ENCODE results near the gene LONP2.

The LONP2 gene

DNA sequence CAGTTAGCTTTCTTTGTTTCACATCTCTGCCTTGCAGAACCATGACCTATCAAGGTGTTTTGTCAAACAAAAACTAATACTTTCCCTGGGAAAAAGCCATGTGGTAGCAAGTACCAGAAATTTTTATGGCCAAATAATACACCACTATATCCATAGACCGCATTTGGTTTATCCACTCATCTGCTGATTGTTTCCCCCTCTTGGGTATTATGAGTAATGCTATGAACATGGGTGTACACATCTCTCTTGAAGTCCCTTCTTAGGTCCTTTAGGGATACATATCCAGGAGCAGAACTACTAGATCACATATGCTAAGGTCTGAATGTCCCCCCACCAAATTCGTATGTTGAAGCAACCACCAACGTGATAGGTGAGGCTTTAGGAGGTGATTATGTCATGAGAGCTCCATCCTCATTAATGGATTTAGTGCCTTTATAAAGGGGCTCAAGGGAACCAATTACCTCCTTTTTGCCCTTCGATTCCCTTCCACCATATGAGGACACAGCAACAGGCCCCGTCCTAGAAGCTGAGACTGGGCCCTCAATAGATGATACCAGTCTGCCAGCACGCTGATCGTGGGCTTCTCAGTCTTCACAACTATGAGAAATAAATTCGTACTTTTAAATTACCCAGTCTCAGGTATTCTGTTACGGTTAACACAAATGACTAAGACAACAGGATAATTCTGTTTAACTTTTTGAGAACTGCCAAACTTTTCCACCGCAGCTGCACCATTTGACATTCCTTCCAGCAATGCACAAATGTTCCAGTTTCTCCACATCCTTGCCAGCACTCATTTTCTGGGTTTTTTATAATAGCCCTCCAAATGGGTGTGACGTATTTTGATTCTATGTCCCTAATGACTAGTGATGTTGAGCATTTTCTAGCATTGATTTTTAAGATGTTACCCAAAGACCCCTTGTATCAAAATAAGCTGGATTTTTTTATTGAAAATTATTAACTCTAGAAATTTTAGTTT, 111.1 kb downstream of the LONP2 start:
- peaks cover 3% of the 10 kb centered on the region for H3K9me3 Mint-ChIP-seq
- peak; percentile 57 for ATAC-seq
- H3K4me3 Mint-ChIP-seq: no peak overlapping the region
- peak overlapping the region; percentile 21 for H3K27ac Mint-ChIP-seq
- DNase-seq: no peak
- H3K36me3 Mint-ChIP-seq (ENCODE audit: low read depth): peaks cover 27% of the 10 kb centered on the region
- H3K27me3 Mint-ChIP-seq: no peaks in the 10 kb centered on the region
- H3K4me1 Mint-ChIP-seq: peaks cover 31% of the 10 kb centered on the region

DNA sequence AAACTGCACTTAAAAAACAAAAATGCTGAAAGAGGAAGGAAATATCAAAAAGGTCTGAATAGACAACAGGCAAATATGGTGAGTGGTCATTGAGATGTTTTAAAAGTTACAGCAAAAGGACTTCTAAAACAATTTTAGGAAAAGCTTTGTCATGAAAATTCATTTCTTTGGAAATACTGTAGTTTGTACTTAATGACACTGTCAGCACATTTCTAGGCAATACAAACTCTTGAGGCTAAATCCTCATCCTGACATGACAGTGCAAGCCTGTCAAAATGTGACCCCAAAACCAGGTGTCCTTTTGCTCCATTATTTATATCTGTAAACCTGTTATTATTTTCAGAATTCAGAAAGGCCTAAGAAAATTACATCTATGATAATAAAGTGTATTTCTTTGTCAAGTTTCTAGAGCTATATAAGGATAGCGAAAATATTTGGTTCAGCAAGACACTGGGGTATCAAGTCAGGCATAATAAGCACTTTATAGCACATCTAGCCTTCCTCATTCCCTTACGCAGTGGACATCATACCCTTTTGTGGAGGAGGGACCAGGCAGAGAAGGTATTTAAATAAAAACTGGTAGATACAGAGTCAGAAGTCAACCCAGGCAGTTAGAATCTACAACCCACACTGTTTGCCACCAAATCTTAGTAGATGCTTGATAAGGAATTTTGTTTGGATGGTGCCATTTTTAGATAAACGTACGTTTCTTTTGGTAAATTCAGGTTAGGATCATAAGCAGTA, 112.7 kb downstream of the LONP2 start:
- peaks cover 23% of the 10 kb centered on the region for H3K36me3 Mint-ChIP-seq (ENCODE audit: low read depth)
- H3K27ac Mint-ChIP-seq: no peak overlapping the region
- no peak for ATAC-seq

GRCh38 chr16:48358419-48358818, 114.3 kb downstream of the LONP2 start:
- H3K27ac Mint-ChIP-seq: no peak overlapping the region
- peaks cover 40% of the 10 kb centered on the region for H3K4me1 Mint-ChIP-seq
- no peak overlapping the region for H3K4me3 Mint-ChIP-seq
- H3K36me3 Mint-ChIP-seq (ENCODE audit: low read depth): peaks cover 20% of the 10 kb centered on the region
- ATAC-seq (no peak), DNase-seq (no peak)
- no peaks in the 10 kb centered on the region for H3K27me3 Mint-ChIP-seq
- H3K9me3 Mint-ChIP-seq: peaks cover 3% of the 10 kb centered on the region

More for the DNA sequence above, 112.7 kb downstream of the LONP2 start:
- Mint-ChIP-seq H3K9me3 (peaks cover 3% of the 10 kb centered on the region), H3K4me3 (no peak overlapping the region), H3K4me1 (peaks cover 42% of the 10 kb centered on the region), H3K27me3 (no peaks in the 10 kb centered on the region)
- no peak for DNase-seq

DNA sequence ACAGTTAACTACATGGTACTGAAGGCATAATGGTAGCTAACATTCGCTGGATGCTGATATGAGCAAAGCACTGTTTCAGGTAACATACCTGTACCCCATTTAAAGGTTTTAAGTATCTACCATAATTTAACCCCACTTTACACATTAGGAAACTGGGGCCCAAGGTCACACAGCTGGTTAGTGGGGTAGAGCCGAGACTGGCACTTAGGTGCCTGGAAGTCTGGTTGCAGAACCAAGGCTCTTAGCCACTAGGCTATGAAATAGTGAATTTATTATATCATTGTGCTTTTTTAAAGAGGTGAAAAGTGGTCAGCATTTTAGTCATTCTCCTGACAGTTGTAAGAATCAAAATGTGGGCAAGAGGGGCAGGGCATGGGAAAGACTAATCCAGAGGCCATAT, 115.9 kb downstream of the LONP2 start:
- DNase-seq (no peak), ATAC-seq (no peak)
- peaks cover 8% of the 10 kb centered on the region for H3K36me3 Mint-ChIP-seq (ENCODE audit: low read depth)
- H3K27me3 Mint-ChIP-seq: no peaks in the 10 kb centered on the region
- peaks cover 35% of the 10 kb centered on the region for H3K4me1 Mint-ChIP-seq
- no peak overlapping the region for H3K4me3 Mint-ChIP-seq
- no peak overlapping the region for H3K27ac Mint-ChIP-seq
- H3K9me3 Mint-ChIP-seq: no peaks in the 10 kb centered on the region

DNA sequence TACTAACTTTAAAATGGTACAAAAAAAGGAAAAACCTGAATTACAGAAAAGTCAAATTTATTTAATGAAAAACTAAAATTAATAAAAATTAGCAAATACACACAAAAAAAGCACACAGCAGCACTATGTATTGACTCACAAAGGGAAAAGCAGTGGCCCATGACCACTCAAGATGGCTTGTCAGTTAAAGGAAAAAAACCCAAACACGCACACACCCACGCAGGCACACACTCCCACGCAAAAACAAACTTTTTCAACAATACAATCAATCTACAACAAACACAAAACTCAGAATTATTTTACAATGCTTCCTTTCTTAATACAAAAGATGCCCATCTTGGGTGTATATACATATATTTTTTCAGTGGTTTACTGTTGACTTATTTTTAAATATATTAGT, 116.9 kb downstream of the LONP2 start:
- Mint-ChIP-seq H3K4me3 (no peak overlapping the region), H3K27ac (no peak overlapping the region), H3K36me3 (ENCODE audit: low read depth) (peaks cover 7% of the 10 kb centered on the region), H3K27me3 (no peaks in the 10 kb centered on the region), H3K4me1 (peaks cover 35% of the 10 kb centered on the region), H3K9me3 (no peaks in the 10 kb centered on the region)
- ATAC-seq (no peak), DNase-seq (no peak)

DNA sequence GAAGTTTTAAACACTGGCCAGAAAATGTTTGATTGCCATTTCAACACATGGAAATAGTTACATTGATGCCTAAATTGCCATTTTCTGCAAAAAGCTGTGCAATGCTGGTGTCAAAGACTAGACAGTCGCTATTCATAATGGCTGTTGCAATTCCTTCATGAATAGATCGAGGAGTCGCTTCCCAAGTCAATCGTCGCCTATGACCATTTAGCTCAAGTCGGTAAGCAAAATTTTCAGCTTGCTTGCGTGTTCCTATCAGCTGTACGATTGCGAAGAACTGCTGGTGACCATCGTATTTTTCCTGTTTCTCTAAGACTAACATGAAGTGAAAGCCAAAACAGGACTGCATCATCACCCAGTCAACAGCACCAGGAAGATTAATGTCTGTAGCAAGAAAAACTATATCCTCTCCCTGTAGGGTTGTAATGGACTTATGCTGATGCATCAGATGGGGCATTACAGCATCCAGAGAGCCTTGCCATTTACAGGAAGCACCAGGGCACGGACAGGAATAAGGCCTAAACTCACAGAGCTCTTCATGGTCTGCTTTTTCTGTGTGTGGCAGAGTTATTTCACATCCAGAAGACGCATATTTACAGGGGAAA, 117.5 kb downstream of the LONP2 start:
- Mint-ChIP-seq H3K4me1 (peaks cover 38% of the 10 kb centered on the region), H3K27ac (no peak overlapping the region), H3K9me3 (no peaks in the 10 kb centered on the region), H3K4me3 (no peak overlapping the region), H3K27me3 (no peaks in the 10 kb centered on the region), H3K36me3 (ENCODE audit: low read depth) (peaks cover 7% of the 10 kb centered on the region)
- DNase-seq: no peak
- no peak for ATAC-seq

DNA sequence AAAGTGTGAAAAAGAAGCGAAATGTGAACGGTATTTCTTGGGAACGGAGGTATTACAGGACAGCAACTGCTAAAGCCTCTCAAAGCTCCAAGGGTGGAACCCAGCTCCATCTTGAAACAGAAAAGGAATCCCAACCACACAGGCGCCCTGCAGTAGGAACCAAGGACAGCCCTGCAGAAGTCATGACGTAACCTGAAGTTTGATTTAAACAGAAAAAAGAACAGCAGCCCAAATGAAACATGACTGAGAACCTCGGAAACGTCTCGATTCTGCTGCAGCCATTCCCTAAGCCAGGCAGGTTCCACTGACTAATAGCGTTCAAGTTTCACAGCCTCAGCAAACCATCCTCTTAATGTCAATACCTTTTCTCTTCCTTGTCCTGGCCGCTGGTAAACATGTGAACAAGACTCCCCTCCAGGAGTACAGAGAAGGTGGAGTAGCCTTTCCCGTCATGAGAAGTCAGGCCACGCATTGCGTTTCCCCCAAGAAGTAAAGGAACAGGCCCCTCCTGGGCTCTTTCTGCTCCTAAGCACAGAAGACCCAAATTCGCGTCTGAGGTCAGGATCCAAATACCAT, 121.0 kb downstream of the LONP2 start:
- peaks cover 4% of the 10 kb centered on the region for H3K36me3 Mint-ChIP-seq (ENCODE audit: low read depth)
- no peaks in the 10 kb centered on the region for H3K27me3 Mint-ChIP-seq
- H3K9me3 Mint-ChIP-seq: no peaks in the 10 kb centered on the region
- peaks cover 64% of the 10 kb centered on the region for H3K4me1 Mint-ChIP-seq
- peak overlapping the region; percentile 71 for H3K27ac Mint-ChIP-seq
- DNase-seq (no peak), ATAC-seq (no peak)
- H3K4me3 Mint-ChIP-seq: peak overlapping the region; percentile 86

- Mint-ChIP-seq H3K9me3 (no peaks in the 10 kb centered on the region), H3K27ac (peak overlapping the region; percentile 92), H3K36me3 (ENCODE audit: low read depth) (peaks cover 4% of the 10 kb centered on the region), H3K27me3 (no peaks in the 10 kb centered on the region), H3K4me3 (peak overlapping the region; percentile 86), H3K4me1 (peaks cover 64% of the 10 kb centered on the region)
- ATAC-seq: peak; percentile 98
- peak; percentile 86 for DNase-seq
Measured at GRCh38 chr16:48365601-48366164, 121.6 kb downstream of the LONP2 start.

GRCh38 chr16:48366165-48367093, 122.3 kb downstream of the LONP2 start:
- H3K4me3 Mint-ChIP-seq: peak overlapping the region; percentile 86
- no peaks in the 10 kb centered on the region for H3K27me3 Mint-ChIP-seq
- peaks cover 61% of the 10 kb centered on the region for H3K4me1 Mint-ChIP-seq
- peak; percentile 45 for DNase-seq
- H3K27ac Mint-ChIP-seq: peak overlapping the region; percentile 92
- ATAC-seq: peak; percentile 69
- H3K36me3 Mint-ChIP-seq (ENCODE audit: low read depth): no peaks in the 10 kb centered on the region
- no peaks in the 10 kb centered on the region for H3K9me3 Mint-ChIP-seq

DNA sequence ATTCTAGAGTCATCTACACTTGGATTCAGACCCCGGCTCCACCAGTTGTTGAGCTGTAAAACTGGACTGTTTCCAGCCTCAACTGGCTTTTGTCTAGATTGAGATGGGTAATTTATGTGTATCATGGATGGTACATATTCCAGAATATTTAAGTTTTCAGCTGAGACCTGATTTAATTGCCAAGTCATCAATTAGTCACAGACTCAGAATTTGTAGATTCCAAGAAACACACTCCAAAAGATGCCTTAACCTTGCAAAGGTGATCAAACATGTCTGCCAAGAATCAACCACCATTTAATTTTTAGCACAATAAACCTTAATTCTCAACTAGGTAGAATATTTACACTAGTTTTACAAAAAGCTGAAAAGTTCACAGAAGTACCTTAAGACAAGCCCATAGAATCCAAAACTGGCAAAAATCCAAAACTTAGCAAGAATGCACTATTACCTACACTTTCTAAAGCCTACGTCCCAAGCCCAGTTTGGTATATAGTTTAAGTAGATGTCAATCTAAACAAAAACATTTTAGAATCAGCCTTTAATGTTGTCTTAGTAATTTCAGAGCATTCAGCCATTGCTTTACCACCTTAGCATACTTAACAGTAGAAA, 123.4 kb downstream of the LONP2 start:
- ATAC-seq: no peak
- H3K36me3 Mint-ChIP-seq (ENCODE audit: low read depth): no peaks in the 10 kb centered on the region
- H3K4me3 Mint-ChIP-seq: peak overlapping the region; percentile 86
- no peaks in the 10 kb centered on the region for H3K27me3 Mint-ChIP-seq
- H3K9me3 Mint-ChIP-seq: no peaks in the 10 kb centered on the region
- H3K4me1 Mint-ChIP-seq: peaks cover 60% of the 10 kb centered on the region
- DNase-seq: no peak
- peak overlapping the region; percentile 92 for H3K27ac Mint-ChIP-seq

GRCh38 chr16:48369765-48370164, 125.7 kb downstream of the LONP2 start:
- ATAC-seq: no peak
- Mint-ChIP-seq H3K4me1 (peaks cover 51% of the 10 kb centered on the region), H3K27ac (no peak overlapping the region)

GRCh38 chr16:48370229-48370628, 126.1 kb downstream of the LONP2 start:
- Mint-ChIP-seq H3K4me3 (no peak overlapping the region), H3K36me3 (ENCODE audit: low read depth) (no peaks in the 10 kb centered on the region), H3K9me3 (no peaks in the 10 kb centered on the region), H3K27me3 (no peaks in the 10 kb centered on the region), H3K4me1 (peaks cover 47% of the 10 kb centered on the region), H3K27ac (no peak overlapping the region)
- ATAC-seq (no peak), DNase-seq (no peak)

More at GRCh38 chr16:48369765-48370164, 125.7 kb downstream of the LONP2 start:
- Mint-ChIP-seq H3K9me3 (no peaks in the 10 kb centered on the region), H3K27me3 (no peaks in the 10 kb centered on the region), H3K36me3 (ENCODE audit: low read depth) (no peaks in the 10 kb centered on the region), H3K4me3 (no peak overlapping the region)
- DNase-seq: no peak
